Activated CD4-positive, alpha-beta T cell treated with anti-CD3 and anti-CD28 coated beads for 24 hours (primary cell): ENCODE results near the gene MGA.
A peak's percentile ranks its signal among the peaks of the same experiment; 100 is the strongest.

Experiments
- DNase-seq, 2 donors: peaks; one replicate each; pipeline ENCODE4 v3.0.0-alpha.2; 2020; ENCODE audit warnings: low read depth in 2 of 2

Gene MGA

DNA sequence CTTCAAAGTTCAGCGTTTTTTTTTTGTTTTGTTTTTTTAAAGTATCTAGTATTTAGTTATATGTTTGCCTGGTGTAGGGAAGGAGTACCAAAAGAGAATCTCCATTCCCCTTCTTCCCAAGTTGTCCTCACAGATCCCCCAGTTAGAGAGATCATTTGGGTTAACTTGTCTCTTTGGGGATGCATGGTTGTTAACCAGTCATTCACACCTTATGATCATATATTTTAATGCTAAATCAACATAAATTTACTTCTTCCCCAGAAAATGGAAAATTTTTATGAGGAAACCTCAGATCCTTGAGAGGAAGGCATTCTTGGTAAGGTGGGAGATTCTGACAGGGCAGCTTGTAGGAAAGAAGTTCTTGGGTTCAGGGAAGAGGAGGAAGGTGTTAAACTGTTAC is 1.5 kb upstream of the MGA start:
- DNase-seq, result no peak

- DNase-seq, result no peak
Observed at GRCh38 chr15:41659190-41659589, 1.0 kb upstream of the MGA start.

- DNase-seq, result no peak
Observed at GRCh38 chr15:41659855-41660234, 360 bp upstream of the MGA start.

- no peak for DNase-seq
Observed at GRCh38 chr15:41661078-41661517, 893 bp downstream of the MGA start.

DNA sequence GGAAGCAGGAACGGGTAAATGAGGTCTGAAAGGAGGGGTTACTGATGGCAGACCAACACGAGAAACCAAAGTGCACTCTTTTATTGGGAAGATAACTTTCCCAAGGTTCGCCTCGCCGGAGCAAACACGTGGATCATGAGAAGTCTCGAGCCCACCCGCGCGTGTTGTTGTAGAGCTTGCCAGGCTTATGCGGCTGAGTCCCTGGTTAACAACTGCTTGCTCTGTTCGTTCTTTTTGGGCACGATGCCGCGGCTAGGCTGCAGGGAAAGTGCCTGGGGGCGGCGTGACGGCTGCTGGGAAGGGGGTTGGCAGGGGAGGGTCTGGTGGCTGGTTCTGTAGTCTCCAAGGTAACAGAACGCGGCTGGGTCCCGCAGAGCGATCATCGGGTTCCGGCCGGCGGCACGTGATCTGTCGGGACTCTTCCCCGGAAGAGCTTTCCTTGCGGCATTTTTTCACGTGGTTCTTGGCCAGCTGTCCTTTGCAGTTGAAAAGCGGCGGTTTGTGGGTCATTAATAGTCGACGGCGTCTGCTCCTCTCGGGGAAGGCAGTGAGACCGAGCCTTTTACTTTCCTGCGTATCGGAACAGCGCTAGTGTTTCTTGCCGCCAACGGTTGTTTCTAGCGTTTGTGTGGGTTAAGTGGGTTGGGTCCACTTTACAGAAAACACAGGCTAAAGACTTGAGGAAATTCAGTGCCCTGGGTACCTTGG is 1.5 kb downstream of the MGA start:
- DNase-seq, result peak; percentile 51 to 54

DNA sequence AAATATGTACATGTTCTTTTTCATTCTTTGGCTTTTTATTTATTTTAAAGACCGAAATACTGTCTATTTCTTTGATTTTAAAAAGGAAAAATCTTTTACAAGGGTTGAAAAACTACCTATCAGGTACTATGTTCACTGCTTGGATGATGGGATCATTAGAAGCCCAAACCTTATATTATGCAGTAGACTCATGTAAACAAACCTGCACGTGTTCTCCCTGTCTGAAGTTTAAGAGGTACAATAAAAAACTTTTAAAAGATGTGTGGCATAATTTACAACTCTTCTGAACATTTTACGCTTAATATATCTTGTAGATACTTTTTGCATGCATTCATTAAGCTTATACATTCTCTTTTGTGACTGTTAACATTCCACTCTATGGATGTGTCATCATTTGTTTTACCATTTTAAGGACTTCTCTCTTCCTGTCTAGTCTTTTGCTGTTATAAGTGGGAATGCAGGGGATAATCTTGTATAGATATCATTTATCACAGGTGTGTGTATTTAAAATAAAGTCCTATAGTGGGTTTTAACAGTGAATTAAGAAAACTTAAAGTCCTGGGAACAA is 6.2 kb downstream of the MGA start:
- no peak for DNase-seq

GRCh38 chr15:41669701-41670100 is 9.5 kb downstream of the MGA start:
- no peak for DNase-seq

DNA sequence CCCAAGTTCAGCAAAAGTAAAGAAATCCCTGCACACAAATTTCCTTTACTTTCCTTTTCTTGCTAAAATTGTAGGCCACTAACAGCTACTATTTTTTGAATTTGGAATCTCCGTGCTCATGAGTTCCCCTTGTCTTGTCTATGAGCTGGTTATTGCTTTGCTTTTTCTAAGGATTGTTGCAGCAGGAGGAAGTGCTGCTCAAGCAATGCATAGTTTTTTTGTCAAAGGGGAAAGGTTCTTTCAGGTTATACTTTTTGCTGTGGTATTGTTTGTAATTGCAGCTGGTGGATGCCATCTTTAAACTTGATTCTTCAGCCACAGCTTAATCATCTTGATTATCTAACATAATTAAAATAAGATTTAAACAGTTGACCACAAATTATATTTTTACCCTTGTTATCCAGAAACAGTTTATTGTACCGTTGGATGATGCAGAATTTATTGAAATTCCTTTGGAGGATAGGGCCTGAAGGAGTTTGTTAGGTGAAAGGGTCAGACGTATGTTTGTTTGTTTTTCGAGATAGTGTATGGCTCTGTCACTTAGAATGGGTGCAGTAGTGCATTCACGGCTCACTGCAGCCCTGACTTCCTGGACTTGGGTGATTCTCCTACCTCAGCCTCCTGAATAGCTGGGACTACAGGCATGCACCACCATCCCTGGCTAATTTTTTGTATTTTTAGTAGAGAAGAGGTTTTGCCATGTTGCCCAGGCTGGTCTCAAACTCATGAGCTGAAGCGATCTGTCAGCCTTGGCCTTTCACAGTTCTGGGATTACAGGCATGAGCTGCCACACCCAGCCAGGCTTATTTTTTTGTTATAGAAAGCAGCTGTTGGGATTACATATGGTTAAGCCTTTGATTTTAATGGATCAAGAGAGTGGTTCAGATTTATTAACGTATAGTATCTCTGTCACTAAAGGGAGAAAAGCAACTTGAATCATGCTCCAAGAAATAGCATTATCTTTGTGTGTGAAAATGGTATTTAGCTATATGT is 11.7 kb downstream of the MGA start:
- no peak for DNase-seq

GRCh38 chr15:41675337-41675736 is 15.1 kb downstream of the MGA start:
- DNase-seq, result no peak

DNA sequence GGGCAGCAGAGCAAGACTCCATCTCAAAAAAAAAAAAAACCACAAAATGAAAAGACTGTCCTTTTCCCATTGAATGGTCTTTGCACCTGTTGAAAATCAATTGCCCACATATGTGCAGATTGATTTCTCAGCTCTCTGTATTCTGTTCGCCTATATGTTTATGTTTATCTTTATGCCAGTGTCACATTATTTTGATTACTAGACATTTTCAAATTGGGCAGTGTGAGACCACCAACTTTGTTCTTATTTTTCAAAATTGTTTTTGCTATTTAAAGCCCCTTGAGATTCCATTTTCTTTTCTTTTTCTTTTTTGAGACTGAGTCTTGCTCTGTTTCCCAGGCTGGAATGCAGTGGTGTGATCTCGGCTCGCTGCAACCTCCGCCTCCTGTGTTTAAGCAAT is 18.5 kb downstream of the MGA start:
- no peak for DNase-seq

DNA sequence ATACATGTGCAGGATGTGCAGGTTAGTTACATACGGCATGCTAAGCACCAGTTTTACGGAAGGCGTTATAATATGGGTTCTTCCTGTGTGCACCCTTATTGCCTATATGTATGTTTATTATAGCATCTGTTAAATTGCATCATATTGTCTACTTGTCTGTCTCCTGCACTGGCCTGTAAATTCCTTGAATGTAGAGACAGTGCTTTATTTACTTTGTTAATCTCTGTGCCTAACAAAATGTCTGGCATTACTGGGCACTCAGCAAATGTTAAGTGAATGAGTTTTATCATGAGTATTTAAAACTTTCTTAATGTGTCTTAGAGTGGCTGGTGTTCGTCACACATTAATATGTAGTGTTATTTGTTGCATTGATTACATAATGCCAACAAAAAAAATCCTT is 23.8 kb downstream of the MGA start:
- DNase-seq, result no peak

GRCh38 chr15:41688671-41689070 is 28.5 kb downstream of the MGA start:
- no peak for DNase-seq

GRCh38 chr15:41689083-41689482 is 28.9 kb downstream of the MGA start:
- DNase-seq, result no peak

DNA sequence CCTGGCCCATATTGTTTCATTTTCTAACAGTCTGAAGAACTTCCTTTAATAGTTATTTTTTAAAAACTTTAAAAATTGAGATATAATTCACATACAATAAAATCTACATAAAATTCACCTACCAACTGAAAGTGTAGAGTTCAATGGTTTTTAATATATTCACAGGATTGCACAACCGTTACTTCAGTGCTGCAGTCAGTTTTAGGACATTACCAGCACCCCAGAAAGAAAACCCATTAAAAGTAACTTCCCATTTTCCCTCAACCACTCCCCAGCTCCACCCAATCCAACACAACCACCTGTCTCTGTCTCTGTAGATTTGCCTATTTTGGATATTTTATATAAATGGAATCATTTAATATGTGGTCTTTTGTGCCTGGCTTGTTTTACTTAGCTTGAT is 29.6 kb downstream of the MGA start:
- no peak for DNase-seq

DNA sequence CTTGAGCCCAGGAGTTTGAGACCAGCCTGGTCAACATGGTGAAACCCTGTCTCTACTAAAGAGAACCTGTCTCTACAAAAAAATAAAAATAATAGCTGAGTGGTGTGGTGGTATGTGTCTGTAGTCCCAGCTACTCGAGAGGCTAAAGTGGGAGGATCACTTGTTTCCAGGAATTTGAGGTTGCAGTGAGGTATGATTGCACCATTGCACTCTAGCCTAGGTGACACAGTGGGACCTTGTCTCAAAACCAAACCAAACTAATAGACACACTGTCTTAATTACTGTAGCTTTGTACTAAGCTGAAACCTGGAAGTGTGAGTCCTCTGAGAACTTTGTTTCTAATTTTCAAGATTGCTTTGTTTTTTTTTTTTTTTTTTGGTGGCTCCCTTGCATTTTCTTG is 30.4 kb downstream of the MGA start:
- DNase-seq, result no peak

GRCh38 chr15:41691471-41691870 is 31.3 kb downstream of the MGA start:
- no peak for DNase-seq

DNA sequence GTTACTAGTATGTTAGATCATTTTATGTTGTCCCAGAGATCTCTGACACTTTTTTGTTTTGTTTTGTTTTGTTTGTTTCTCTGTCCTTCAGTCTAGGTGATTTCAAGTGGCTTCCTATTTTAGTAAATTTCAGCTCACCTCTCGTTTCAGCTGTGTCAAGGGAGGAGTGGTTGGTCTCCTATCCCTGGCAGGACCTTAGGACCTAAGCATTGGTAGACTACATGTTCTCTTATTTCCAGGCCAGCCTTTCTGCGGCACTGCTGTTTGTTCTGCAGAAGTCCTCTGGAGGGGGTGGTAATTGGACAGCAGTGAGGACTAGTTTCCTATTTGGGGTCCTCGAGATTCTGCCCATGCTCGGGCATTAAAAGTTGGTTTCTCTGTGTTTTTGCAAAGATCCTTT is 31.8 kb downstream of the MGA start:
- DNase-seq, result no peak

DNA sequence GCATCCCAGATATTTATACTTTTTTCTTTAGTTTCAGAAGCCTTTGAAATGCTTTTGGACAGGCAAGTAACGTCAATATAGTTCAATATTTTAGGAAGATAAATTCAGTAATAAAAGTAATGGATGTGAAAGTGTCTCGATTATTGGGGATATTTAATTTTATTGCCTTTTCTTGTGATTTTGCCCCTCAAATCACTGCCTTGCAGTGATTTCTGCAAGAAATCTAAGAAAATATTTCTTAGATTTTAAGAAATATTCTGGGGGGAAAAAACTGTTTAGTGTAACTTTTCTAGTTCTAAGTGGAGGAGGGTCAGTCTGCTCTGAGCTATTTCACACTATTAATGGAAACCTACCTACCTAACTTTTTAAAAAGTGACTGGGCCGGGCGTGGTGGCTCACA is 33.6 kb downstream of the MGA start:
- no peak for DNase-seq

- DNase-seq, result peak in 1 of 2 donors; percentile 12
Observed at GRCh38 chr15:41695750-41696436, 35.7 kb downstream of the MGA start.

DNA sequence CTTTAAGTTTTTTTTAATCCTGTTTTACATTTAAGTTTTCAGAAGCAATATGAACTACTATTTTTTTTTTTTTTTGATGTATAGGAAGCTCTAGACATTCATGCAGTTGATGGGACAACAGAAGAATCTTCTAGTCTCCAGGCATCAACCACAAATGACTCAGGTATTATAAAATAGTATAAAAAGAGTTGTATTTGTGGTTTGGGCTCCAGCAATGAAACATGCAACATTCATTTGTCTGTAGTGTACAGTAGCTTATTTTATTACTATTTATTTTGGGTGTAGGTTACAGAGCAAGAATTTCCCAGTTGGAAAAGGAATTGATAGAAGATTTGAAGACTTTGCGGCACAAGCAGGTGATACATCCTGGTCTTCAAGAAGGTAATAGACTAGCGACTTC is 38.6 kb downstream of the MGA start:
- no peak for DNase-seq

- DNase-seq, result no peak
Observed at GRCh38 chr15:41703120-41703519, 42.9 kb downstream of the MGA start.

DNA sequence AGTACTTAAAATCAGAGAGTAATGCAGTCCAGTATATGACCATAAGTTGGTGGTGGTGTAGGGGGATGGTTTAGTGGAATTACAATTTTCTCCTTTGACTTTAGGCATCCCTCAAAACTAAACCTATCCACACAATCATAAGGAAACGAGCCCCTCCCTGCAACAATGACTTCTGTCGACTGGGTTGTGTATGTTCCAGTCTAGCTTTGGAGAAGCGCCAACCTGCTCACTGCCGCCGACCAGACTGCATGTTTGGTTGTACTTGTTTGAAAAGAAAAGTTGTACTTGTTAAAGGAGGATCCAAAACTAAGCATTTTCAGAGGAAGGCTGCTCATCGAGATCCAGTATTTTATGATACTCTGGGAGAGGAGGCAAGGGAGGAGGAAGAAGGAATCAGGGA is 52.8 kb downstream of the MGA start:
- no peak for DNase-seq
